IPS DF 19.7 (cell line): ENCODE data around the gene NDUFV3.
A peak's percentile ranks its signal among the peaks of the same experiment; 100 is the strongest.
"Not testable (repeated sequence)": the region's sequence is repeated elsewhere in the genome, so short reads cannot be mapped to it uniquely, and the experiment has no call there.

ENCODE experiments used
- DNase-seq: peaks from one replicate; pipeline ENCODE4 v3.0.0-alpha.2; 2013; ENCODE audit warnings: low read depth, low spot score

NDUFV3 gene

DNA sequence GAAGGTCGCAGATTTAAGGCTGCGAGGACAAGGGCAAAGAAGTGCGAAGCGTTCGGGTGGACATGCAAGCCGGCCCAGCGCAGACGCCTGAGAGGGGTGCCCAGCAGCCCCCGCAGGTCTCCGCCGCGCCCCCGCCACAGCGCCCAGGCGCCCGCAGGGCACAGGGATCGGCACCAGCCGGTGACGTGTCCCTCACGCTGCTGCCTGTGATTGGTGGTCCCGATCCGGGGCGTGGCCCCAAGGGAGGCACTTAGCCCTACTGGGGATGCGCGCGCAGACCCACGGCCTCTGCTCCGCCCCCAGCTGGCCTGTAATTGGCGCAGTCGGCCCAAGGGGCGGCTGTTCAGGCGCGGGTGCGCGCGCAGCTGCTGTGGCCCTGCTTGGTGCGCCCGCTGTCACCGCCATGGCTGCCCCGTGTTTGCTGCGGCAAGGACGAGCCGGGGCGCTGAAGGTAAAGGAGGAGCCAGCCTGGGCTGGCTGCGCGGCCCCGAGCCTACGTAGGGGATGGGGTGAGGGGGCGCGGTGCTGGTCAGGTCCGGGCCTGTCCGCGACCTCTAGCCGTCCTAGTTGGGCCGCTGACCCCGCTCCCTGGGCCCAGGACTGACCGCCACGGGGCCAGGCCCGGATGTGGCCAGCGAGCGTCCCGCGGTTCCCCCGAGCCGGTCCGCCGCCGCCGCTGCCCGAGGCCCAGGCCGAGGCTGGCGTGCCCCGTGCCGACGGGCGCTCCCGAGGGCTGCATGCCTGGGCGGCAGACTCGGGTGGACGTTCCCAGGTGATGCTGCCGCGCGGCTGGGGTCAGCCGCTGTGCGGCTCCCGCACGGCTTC lies at the start of gene NDUFV3:
NDUFV3 (plus strand) TSS at position 379 of the 825 bp plus-strand sequence; CDS start at position 404, 25 bp downstream.
- DNase-seq, result peak; percentile 84

DNA sequence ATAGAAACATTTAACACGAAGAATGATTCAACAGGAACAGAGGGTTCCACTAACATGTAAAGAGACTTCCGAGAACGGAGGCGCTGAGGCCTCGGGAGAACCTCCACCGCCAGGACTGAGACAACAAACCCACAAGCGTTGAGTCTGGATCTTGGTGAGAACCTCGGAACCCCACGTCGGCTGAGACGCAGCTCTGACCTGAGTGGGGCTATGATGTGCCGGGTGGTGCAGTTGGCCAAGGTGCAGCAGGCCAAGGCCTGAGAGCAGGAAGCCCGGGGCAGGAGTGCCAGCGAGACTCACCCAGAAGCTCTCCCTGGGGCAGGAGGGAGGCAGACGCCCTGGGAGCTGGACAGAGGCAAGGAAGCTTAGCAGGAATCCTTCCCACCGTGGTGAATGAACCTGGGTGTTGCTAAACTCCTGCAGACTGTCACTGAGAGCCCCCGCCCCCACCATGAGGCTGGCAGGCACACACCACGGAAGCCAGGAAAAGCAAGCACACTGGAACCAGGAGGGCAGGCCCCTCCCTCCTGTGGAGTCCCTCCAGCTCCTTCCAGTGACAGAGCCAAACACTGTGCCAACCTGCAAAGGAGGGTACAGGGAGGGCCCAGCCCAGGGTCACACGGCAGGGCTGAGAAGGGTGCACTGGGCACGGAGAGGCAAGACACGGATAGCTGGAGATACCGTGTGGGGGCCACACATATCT lies 48.5 kb upstream of the NDUFV3 start:
- no peak for DNase-seq

GRCh38 chr21:42845296-42845965 lies 47.7 kb upstream of the NDUFV3 start:
- DNase-seq, result no peak

DNA sequence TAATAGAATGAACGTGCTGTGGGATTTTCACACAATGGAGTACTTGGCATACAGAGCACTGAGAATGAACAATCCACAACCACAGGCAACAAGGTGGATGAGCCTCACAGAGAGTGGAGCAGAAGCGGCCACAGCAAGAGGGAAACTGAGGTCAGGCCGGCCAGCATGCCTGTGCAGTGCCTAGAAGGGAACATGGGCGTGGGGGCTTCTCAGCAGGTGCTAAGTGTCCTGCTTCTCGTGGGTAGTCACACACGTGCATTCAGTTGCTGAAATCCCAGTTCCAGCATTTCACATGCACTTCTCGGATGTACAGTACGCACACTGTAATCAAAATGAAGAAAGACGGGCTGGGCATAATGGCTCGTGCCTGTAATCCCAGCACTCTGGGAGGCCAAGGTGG lies 46.9 kb upstream of the NDUFV3 start:
- DNase-seq, result no peak

- DNase-seq, result no peak
Measured at GRCh38 chr21:42847051-42847707, 45.9 kb upstream of the NDUFV3 start.

- no peak for DNase-seq
Measured at GRCh38 chr21:42847726-42848125, 45.4 kb upstream of the NDUFV3 start.

- not testable (repeated sequence) for DNase-seq
Measured at GRCh38 chr21:42848144-42848931, 44.8 kb upstream of the NDUFV3 start.

DNA sequence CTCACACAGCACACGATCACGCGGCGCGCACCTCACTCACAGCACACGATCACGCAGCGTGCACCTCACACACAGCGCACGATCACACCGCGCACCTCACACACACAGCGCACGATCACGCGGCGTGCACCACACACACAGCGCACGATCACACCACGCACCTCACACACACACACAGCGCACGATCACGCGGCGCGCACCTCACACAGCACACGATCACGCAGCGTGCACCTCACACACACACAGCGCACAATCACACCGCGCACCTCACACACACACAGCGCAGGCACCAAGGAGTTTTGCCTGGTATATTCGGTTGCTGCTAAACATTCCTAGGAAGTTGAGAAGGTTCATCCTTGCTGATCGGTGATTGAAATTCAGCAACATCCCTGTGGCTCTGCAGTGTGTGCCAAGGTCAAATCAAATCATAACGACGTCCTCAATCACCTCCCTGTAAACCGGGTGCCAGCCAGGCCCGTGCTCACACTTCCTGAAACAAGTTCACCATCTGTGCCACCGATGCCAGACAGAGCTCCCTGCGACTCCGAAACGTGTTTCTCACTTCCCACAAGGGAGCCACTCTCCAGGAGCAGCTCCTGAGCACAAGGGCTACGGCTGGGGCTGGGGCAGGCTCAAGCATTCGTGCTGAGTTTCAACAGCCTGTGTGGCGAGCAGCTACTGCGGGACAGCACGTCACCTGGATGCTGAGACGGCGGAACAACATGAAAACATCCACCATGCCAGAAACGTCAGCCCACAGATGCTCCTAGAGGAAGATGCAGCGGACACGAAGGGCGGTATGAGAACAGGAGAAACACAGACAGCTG lies 44.0 kb upstream of the NDUFV3 start:
- no peak for DNase-seq

- no peak for DNase-seq
Measured at GRCh38 chr21:42849759-42850412, 43.2 kb upstream of the NDUFV3 start.

- DNase-seq, result no peak
Measured at GRCh38 chr21:42850463-42850862, 42.6 kb upstream of the NDUFV3 start.

- peak; percentile 35 for DNase-seq
Measured at GRCh38 chr21:42850866-42851391, 42.2 kb upstream of the NDUFV3 start.

- DNase-seq, result no peak
Measured at GRCh38 chr21:42851812-42852665, 41.1 kb upstream of the NDUFV3 start.

DNA sequence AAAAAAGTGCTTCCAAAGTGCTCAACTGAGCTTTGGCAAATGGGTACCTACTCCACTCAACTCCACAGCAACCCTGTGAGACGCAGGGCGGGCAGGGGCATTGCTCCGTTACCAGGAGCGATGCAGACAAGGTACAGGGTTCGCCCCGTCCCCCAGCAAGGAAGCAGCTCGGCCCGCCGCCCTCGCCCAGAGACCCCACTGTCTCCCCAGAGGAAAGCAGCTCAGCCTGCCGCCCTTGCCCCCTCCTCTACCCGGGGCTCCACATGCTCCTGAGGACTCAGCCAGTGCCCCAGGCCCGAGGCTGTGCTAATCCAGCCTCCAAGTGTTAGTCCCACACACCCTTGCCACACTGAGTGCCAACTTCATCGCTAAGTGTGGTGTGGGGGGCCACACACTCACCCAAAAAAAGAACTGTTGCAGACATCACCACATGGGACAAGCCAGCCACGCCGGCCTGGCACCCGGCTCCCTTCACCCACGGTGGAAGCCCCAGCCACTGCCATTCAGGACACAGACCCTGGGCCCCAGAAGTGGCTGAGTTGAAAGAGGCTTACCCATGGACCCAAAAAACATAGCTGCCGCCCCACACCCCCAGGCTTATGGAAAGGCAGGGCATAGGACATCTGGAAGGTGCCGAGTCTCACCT lies 40.1 kb upstream of the NDUFV3 start:
- no peak for DNase-seq

DNA sequence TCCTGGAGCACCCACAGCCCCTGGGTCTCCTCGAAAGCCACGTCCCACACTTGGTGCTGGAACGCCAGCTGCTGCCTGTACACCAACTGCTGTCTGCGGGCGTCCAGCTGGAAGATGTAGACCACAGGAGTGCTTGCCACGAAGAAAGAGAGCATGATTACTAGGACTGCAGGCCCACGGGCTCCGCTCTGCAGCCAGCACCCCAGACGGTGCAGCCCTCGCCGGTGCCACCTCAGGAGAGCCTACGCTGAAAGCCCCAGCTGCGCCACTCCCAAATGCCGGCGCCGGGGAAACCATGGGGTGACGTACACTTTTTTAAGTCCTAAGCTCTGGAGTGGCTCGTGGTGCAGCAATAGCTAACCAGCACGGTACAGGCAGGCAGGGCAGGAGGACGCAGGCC lies 39.5 kb upstream of the NDUFV3 start:
- no peak for DNase-seq

GRCh38 chr21:42854246-42855010 lies 38.7 kb upstream of the NDUFV3 start:
- no peak for DNase-seq

- no peak for DNase-seq
Measured at GRCh38 chr21:42855171-42855936, 37.8 kb upstream of the NDUFV3 start.
